Adipocyte (in vitro differentiated cells): ENCODE results near the gene THAP7.
"Not testable (repeated sequence)": the region's sequence is repeated elsewhere in the genome, so short reads cannot be mapped to it uniquely, and the experiment has no call there.

Experiments used
- DNase-seq: peaks from one replicate; pipeline ENCODE4 v3.0.0-alpha.2; 2015; ENCODE audit warnings: low read depth
- H3K27me3 ChIP-seq: replicated peaks from 2 replicates; pipeline ENCODE4 v1.7.0; 2013; ENCODE audit warnings: mild to moderate bottlenecking, low read length, moderate library complexity; ENCODE audit not compliant: control insufficient read depth, insufficient read depth
- H3K36me3 ChIP-seq: 2 replicates; pipeline ENCODE4 v1.7.0; 2013; ENCODE audit warnings: low read length, mild to moderate bottlenecking, moderate library complexity; ENCODE audit not compliant: control insufficient read depth, insufficient read depth, severe bottlenecking
- H3K4me1 ChIP-seq: 2 replicates; pipeline ENCODE4 v1.7.0; 2013; ENCODE audit warnings: mild to moderate bottlenecking, low read length, moderate library complexity; ENCODE audit not compliant: control insufficient read depth, insufficient read depth
- H3K4me3 ChIP-seq: 2 replicates; pipeline ENCODE4 v1.7.0; 2013; ENCODE audit warnings: mild to moderate bottlenecking, low read length, moderate library complexity
- H3K9ac ChIP-seq: 2 replicates; pipeline ENCODE4 v1.7.0; 2013; ENCODE audit warnings: mild to moderate bottlenecking, low read length, moderate library complexity
- H3K9me3 ChIP-seq: 2 replicates; pipeline ENCODE4 v1.7.0; 2013; ENCODE audit warnings: mild to moderate bottlenecking, low read length, moderate library complexity; ENCODE audit not compliant: control insufficient read depth

THAP7 gene

GRCh38 chr22:21016644-21017420 lies 14.9 kb upstream of the THAP7 start:
- Histone ChIP-seq H3K9me3 (no peaks in the 10 kb centered on the region), H3K4me3 (no peak overlapping the region), H3K27me3 (peaks cover 4% of the 10 kb centered on the region), H3K36me3 (no peaks in the 10 kb centered on the region), H3K9ac (no peak overlapping the region), H3K4me1 (peaks cover 16% of the 10 kb centered on the region)
- no peak for DNase-seq

- peaks cover 16% of the 10 kb centered on the region for H3K4me1 ChIP-seq
- DNase-seq: no peak
- no peaks in the 10 kb centered on the region for H3K27me3 ChIP-seq
- H3K9me3 ChIP-seq: no peaks in the 10 kb centered on the region
- H3K9ac ChIP-seq: peak overlapping the region; percentile 58
- H3K36me3 ChIP-seq: no peaks in the 10 kb centered on the region
- peak overlapping the region; percentile 76 for H3K4me3 ChIP-seq
Observed at GRCh38 chr22:21015466-21016006, 13.6 kb upstream of the THAP7 start.

- Histone ChIP-seq H3K27me3 (no peaks in the 10 kb centered on the region), H3K4me1 (peaks cover 16% of the 10 kb centered on the region), H3K9ac (peak within 1 kb of the TSS; percentile 67), H3K4me3 (peak within 1 kb of the TSS; percentile 76), H3K9me3 (no peaks in the 10 kb centered on the region), H3K36me3 (no peaks in the 10 kb centered on the region)
- peak; percentile 53 for DNase-seq
Observed at GRCh38 chr22:21014726-21015465, 13.0 kb upstream of the THAP7 start, which contains the start of gene P2RX6. P2RX6 (plus strand) TSS chr22:21015165; CDS start chr22:21015175, 10 bp downstream.

GRCh38 chr22:21014202-21014725 lies 12.3 kb upstream of the THAP7 start:
- Histone ChIP-seq H3K27me3 (no peaks in the 10 kb centered on the region), H3K9ac (peak overlapping the region; percentile 67), H3K4me3 (peak overlapping the region; percentile 76), H3K4me1 (peaks cover 16% of the 10 kb centered on the region), H3K9me3 (no peaks in the 10 kb centered on the region), H3K36me3 (no peaks in the 10 kb centered on the region)
- DNase-seq: peak; percentile 95

GRCh38 chr22:21013657-21014201 lies 11.8 kb upstream of the THAP7 start:
- Histone ChIP-seq H3K27me3 (no peaks in the 10 kb centered on the region), H3K9ac (peak overlapping the region; percentile 67), H3K36me3 (no peaks in the 10 kb centered on the region), H3K4me3 (peak overlapping the region; percentile 76), H3K9me3 (no peaks in the 10 kb centered on the region), H3K4me1 (peaks cover 16% of the 10 kb centered on the region)
- DNase-seq: peak; percentile 30

- no peak for DNase-seq
- Histone ChIP-seq H3K9me3 (no peaks in the 10 kb centered on the region), H3K4me1 (peaks cover 16% of the 10 kb centered on the region), H3K36me3 (no peaks in the 10 kb centered on the region), H3K4me3 (no peak overlapping the region), H3K27me3 (no peaks in the 10 kb centered on the region), H3K9ac (no peak overlapping the region)
Observed at GRCh38 chr22:21012446-21013407, 10.8 kb upstream of the THAP7 start.

GRCh38 chr22:21010426-21011113 lies 8.7 kb upstream of the THAP7 start:
- H3K9ac ChIP-seq: no peak overlapping the region
- H3K4me3 ChIP-seq: no peak overlapping the region
- no peaks in the 10 kb centered on the region for H3K27me3 ChIP-seq
- H3K36me3 ChIP-seq: no peaks in the 10 kb centered on the region
- H3K9me3 ChIP-seq: no peaks in the 10 kb centered on the region
- DNase-seq: no peak
- H3K4me1 ChIP-seq: peaks cover 16% of the 10 kb centered on the region

- no peak overlapping the region for H3K9ac ChIP-seq
- H3K4me3 ChIP-seq: no peak overlapping the region
- no peaks in the 10 kb centered on the region for H3K36me3 ChIP-seq
- DNase-seq: peak; percentile 66
- H3K27me3 ChIP-seq: no peaks in the 10 kb centered on the region
- H3K4me1 ChIP-seq: peaks cover 11% of the 10 kb centered on the region
- H3K9me3 ChIP-seq: no peaks in the 10 kb centered on the region
Observed at GRCh38 chr22:21009638-21010425, 7.9 kb upstream of the THAP7 start.

- H3K9me3 ChIP-seq, DNase-seq, H3K36me3 ChIP-seq, H3K9ac ChIP-seq, H3K4me1 ChIP-seq, H3K27me3 ChIP-seq, H3K4me3 ChIP-seq: not testable (repeated sequence)
Observed at GRCh38 chr22:21009208-21009607, 7.3 kb upstream of the THAP7 start.
